ENCODE data around the gene PDE10A.
"Not testable (repeated sequence)": the region's sequence is repeated elsewhere in the genome, so short reads cannot be mapped to it uniquely, and the experiment has no call there.

The PDE10A gene

GRCh38 chr6:165519316-165519715 lies 143.7 kb downstream of the PDE10A start:
- no peak for DNase-seq

GRCh38 chr6:165515963-165516624 lies 146.9 kb downstream of the PDE10A start:
- no peak for DNase-seq

GRCh38 chr6:165514621-165515020 lies 148.4 kb downstream of the PDE10A start:
- no peak for DNase-seq

- no peak for DNase-seq
These were observed 151.2 kb downstream of the PDE10A start for GRCh38 chr6:165511807-165512206.

GRCh38 chr6:165508321-165508869 lies 154.6 kb downstream of the PDE10A start:
- DNase-seq, result no peak

GRCh38 chr6:165506657-165507056 lies 156.4 kb downstream of the PDE10A start:
- DNase-seq, result no peak

GRCh38 chr6:165500214-165500907 lies 162.7 kb downstream of the PDE10A start:
- DNase-seq, result not testable (repeated sequence)

GRCh38 chr6:165497472-165497871 lies 165.6 kb downstream of the PDE10A start:
- no peak for DNase-seq

GRCh38 chr6:165488624-165489295 lies 174.3 kb downstream of the PDE10A start:
- DNase-seq, result no peak

- DNase-seq, result no peak
These were observed 175.1 kb downstream of the PDE10A start for GRCh38 chr6:165487950-165488349.

GRCh38 chr6:165487347-165487746 lies 175.7 kb downstream of the PDE10A start:
- DNase-seq, result no peak

GRCh38 chr6:165486183-165487137 lies 176.6 kb downstream of the PDE10A start:
- no peak for DNase-seq

GRCh38 chr6:165484178-165484889 lies 178.7 kb downstream of the PDE10A start:
- DNase-seq, result no peak

- no peak for DNase-seq
These were observed 181.1 kb downstream of the PDE10A start for GRCh38 chr6:165481921-165482320.

GRCh38 chr6:165480916-165481315 lies 182.1 kb downstream of the PDE10A start:
- no peak for DNase-seq

GRCh38 chr6:165478581-165478980 lies 184.5 kb downstream of the PDE10A start:
- DNase-seq, result no peak

GRCh38 chr6:165469483-165469882 lies 193.6 kb downstream of the PDE10A start:
- DNase-seq, result no peak

- no peak for DNase-seq
These were observed 194.5 kb downstream of the PDE10A start for GRCh38 chr6:165468340-165469235.

- DNase-seq, result not testable (repeated sequence)
These were observed 199.5 kb downstream of the PDE10A start for GRCh38 chr6:165463499-165463898.

- DNase-seq, result not testable (repeated sequence)
These were observed 203.3 kb downstream of the PDE10A start for GRCh38 chr6:165459605-165460301.

Measured in EL (cell line).